ENCODE data around the gene ASTE1. TPM values are rescaled to one million over a fixed set of nuclear protein-coding genes. Genes with fewer than 3 reads are reported as not detected.

Gene ASTE1
- total and polyA plus RNA-seq, 7 donors, result 1.7 to 3.2 (median 2.4) TPM

DNA sequence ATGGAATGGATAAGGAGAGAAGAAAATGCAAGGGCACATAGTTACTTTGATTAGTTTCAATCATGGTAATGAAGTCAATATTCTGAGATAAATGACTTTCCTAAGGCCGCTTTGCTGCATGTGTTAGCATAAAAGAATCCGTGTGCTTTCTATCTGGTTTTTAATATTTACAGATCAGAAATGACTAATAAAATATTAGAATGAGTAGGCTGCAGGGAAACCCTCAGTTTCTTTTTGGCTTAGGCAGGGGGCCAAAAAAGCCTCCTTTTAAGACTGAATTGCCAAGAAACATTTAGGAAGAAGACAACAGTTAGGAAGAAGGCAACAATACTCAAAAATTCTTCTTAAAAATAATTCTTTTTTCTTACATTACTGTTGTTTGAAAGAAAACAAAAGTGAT, 11.7 kb upstream of the ASTE1 start:
- H3K27me3 ChIP-seq (ENCODE audit: insufficient read depth in 3 of 3, low read length in 2 of 3), result no peaks in the 10 kb centered on the region
- H3K9me3 ChIP-seq, result no peaks in the 10 kb centered on the region
- no peaks in the 10 kb centered on the region for H3K4me1 ChIP-seq
- no peak for ATAC-seq
- no peak for DNase-seq
- H3K4me3 ChIP-seq, result no peak overlapping the region
- 71 to 95% (median 90%) methylated on average over 2 of the region's 2 CpGs for WGBS, 3 donors
- TF ChIP-seq CTCF (IDR thresholded peaks at IDR 0.05), result no peak
- no peak overlapping the region for H3K27ac ChIP-seq
- intact Hi-C loops (cut with DNase I), result loop anchor here (10.0 kb wide), 3 partner anchors 346 to 996 kb away; partner anchors contain the start of genes CPNE4 (in 1 of the 2) and NUDT16 (in 1 of the 2)
- H3K36me3 ChIP-seq (ENCODE audit: insufficient read depth in 1 of 2, low read depth in 1 of 2), result no peaks in the 10 kb centered on the region

DNA sequence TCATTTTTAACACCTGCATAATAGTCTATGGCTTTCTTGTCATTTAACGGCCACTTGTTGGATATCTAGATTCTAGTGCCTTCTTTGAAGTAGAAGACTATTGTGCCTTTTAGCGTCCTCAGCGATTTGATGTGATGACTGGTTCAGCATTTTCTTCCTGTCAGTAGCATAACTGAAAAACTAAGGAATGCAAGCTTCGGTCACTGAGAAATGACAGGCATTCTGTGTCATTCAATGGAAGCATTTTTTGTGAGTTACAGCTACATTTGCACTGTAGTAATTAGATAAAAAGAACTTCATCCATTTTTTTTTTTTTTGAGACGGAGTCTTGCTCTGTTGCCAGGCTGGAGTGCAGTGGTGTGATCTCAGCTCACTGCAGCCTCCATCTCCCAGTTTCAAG, 10.4 kb upstream of the ASTE1 start:
- DNase-seq, result no peak
- no peaks in the 10 kb centered on the region for H3K27me3 ChIP-seq (ENCODE audit: insufficient read depth in 3 of 3, low read length in 2 of 3)
- no peak overlapping the region for H3K4me3 ChIP-seq
- no peak overlapping the region for H3K27ac ChIP-seq
- 91 to 92% (median 92%) methylated on average over 5 of the region's 5 CpGs for WGBS, 3 donors
- H3K9me3 ChIP-seq, result no peaks in the 10 kb centered on the region
- H3K36me3 ChIP-seq (ENCODE audit: insufficient read depth in 1 of 2, low read depth in 1 of 2), result no peaks in the 10 kb centered on the region
- no peak for TF ChIP-seq CTCF (IDR thresholded peaks at IDR 0.05)
- ATAC-seq, result no peak
- intact Hi-C loops (cut with DNase I), result loop anchor here (10.0 kb wide), 3 partner anchors 348 to 998 kb away; partner anchors contain the start of genes CPNE4 (in 1 of the 2) and NUDT16 (in 1 of the 2)
- no peaks in the 10 kb centered on the region for H3K4me1 ChIP-seq

DNA sequence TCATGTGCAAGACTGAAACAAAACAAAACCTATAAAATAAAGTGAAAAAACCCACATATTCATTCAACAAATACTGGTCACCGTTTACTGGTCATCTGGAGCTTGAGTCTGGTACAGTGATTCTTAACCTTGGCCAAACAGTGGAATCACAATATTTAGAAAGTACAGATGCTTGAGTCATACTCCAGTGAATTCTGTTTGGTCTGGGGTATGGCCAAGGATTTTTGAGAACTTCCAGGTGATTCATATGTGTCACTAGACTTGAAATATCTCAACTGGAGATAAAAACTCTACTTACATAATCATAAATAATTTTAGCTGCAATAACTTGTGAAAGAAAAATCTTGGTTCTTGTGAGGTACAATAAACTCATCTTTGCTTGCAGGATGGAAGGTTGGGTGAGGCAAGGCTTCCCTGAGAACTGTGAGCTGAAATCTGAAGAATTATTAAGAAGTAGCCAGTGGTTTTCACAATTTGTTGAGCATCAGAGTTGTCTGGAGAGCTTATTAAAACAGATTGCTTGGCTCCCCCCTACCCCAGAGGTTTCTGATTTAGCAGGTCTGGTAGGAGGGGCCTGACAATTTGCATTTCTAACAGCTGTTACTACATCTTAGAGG, 9.7 kb upstream of the ASTE1 start:
- H3K4me1 ChIP-seq, result no peaks in the 10 kb centered on the region
- H3K4me3 ChIP-seq, result no peak overlapping the region
- H3K9me3 ChIP-seq, result no peaks in the 10 kb centered on the region
- ATAC-seq (no peak), DNase-seq (no peak)
- H3K27ac ChIP-seq, result no peak overlapping the region
- intact Hi-C loops (cut with DNase I), result loop anchor here (10.0 kb wide), 3 partner anchors 348 to 998 kb away; partner anchors contain the start of genes CPNE4 (in 1 of the 2) and NUDT16 (in 1 of the 2)
- H3K27me3 ChIP-seq (ENCODE audit: insufficient read depth in 3 of 3, low read length in 2 of 3), result no peaks in the 10 kb centered on the region
- H3K36me3 ChIP-seq (ENCODE audit: insufficient read depth in 1 of 2, low read depth in 1 of 2), result peaks cover 0 to 3% of the 10 kb centered on the region in 2 donors
- WGBS, 3 donors, result 44 to 89% (median 81%) methylated on average over 1 of the region's 1 CpG
- TF ChIP-seq CTCF (IDR thresholded peaks at IDR 0.05), result no peak

- peak; percentile 55 for TF ChIP-seq CTCF (IDR thresholded peaks at IDR 0.05)
- peaks cover 0 to 21% of the 10 kb centered on the region in 2 donors for H3K36me3 ChIP-seq (ENCODE audit: insufficient read depth in 1 of 2, low read depth in 1 of 2)
- no peaks in the 10 kb centered on the region for H3K4me1 ChIP-seq
- ATAC-seq (no peak), DNase-seq (no peak)
- no peak overlapping the region for H3K4me3 ChIP-seq
- intact Hi-C loops (cut with DNase I), result loop anchor here (10.0 kb wide), 3 partner anchors 351 to 1001 kb away; partner anchors contain the start of genes CPNE4 (in 1 of the 2) and NUDT16 (in 1 of the 2)
- no peaks in the 10 kb centered on the region for H3K9me3 ChIP-seq
- no peak overlapping the region for H3K27ac ChIP-seq
- 36 to 50% (median 37%) methylated on average over 1 of the region's 1 CpG for WGBS, 3 donors
- no peaks in the 10 kb centered on the region for H3K27me3 ChIP-seq (ENCODE audit: insufficient read depth in 3 of 3, low read length in 2 of 3)
These were observed 7.0 kb upstream of the ASTE1 start for GRCh38 chr3:131033480-131034080.

Data from psoas muscle (tissue), 8 donors.